ENCODE measurements around the gene SAXO1.

DNA sequence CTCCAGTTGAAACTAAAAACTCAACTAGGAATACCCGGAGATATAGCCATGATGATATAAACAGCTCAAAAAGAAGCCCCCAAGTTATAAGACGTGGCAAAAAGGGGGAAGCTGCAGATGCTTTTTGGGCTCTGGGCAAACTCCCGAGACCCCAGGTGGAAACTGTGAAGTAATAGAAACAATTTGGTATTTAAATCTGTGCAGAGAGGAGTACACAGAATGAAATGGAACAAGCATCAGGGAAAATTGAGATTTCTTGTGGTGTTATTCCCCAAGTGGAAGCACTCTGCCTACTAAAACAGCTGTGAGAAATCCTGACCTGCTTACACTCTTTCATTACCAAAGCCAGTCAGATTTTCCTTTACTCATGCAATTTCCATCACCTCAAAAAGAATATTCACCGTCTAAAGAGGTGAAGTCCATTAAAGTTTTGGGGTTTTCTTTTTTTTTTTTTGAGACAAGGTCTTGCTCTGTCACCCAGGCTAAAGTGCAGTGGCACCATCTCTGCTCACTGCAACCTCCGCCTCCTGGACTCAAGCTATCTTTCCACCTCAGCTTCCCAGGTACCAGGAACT lies 23.5 kb downstream of the SAXO1 start:
- TF ChIP-seq, protein P1, sequence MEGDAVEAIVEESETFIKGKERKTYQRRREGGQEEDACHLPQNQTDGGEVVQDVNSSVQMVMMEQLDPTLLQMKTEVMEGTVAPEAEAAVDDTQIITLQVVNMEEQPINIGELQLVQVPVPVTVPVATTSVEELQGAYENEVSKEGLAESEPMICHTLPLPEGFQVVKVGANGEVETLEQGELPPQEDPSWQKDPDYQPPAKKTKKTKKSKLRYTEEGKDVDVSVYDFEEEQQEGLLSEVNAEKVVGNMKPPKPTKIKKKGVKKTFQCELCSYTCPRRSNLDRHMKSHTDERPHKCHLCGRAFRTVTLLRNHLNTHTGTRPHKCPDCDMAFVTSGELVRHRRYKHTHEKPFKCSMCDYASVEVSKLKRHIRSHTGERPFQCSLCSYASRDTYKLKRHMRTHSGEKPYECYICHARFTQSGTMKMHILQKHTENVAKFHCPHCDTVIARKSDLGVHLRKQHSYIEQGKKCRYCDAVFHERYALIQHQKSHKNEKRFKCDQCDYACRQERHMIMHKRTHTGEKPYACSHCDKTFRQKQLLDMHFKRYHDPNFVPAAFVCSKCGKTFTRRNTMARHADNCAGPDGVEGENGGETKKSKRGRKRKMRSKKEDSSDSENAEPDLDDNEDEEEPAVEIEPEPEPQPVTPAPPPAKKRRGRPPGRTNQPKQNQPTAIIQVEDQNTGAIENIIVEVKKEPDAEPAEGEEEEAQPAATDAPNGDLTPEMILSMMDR (IDR thresholded peaks at IDR 0.05; ENCODE audit: insufficient read depth, low read length), result no peak
- TF ChIP-seq, protein P2, sequence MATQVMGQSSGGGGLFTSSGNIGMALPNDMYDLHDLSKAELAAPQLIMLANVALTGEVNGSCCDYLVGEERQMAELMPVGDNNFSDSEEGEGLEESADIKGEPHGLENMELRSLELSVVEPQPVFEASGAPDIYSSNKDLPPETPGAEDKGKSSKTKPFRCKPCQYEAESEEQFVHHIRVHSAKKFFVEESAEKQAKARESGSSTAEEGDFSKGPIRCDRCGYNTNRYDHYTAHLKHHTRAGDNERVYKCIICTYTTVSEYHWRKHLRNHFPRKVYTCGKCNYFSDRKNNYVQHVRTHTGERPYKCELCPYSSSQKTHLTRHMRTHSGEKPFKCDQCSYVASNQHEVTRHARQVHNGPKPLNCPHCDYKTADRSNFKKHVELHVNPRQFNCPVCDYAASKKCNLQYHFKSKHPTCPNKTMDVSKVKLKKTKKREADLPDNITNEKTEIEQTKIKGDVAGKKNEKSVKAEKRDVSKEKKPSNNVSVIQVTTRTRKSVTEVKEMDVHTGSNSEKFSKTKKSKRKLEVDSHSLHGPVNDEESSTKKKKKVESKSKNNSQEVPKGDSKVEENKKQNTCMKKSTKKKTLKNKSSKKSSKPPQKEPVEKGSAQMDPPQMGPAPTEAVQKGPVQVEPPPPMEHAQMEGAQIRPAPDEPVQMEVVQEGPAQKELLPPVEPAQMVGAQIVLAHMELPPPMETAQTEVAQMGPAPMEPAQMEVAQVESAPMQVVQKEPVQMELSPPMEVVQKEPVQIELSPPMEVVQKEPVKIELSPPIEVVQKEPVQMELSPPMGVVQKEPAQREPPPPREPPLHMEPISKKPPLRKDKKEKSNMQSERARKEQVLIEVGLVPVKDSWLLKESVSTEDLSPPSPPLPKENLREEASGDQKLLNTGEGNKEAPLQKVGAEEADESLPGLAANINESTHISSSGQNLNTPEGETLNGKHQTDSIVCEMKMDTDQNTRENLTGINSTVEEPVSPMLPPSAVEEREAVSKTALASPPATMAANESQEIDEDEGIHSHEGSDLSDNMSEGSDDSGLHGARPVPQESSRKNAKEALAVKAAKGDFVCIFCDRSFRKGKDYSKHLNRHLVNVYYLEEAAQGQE (IDR thresholded peaks at IDR 0.05; ENCODE audit: insufficient replicate concordance, low read depth), result no peak

All from HL-60 (cell line).